Subcutaneous abdominal adipose tissue (tissue), 5 donors: Measurements from ENCODE around the gene CYB5RL.
"Not testable (repeated sequence)": the region's sequence is repeated elsewhere in the genome, so short reads cannot be mapped to it uniquely, and the experiment has no call there.

Source experiments
- H3K27ac ChIP-seq: one replicate; pipeline ENCODE4 v1.7.0; 2013; ENCODE audit warnings: low read depth, mild to moderate bottlenecking, inconsistent platforms, low read length, moderate library complexity
- H3K27me3 ChIP-seq, 5 donors: one replicate each; pipeline ENCODE4 v1.7.0; 2013; ENCODE audit warnings: low read length in 5 of 5, inconsistent platforms in 1 of 5; ENCODE audit not compliant: control insufficient read depth in 5 of 5, insufficient read depth in 4 of 5
- H3K36me3 ChIP-seq, 5 donors: one replicate each; pipeline ENCODE4 v1.7.0; 2013; ENCODE audit warnings: low read length in 5 of 5; ENCODE audit not compliant: control insufficient read depth in 5 of 5, insufficient read depth in 5 of 5
- H3K4me1 ChIP-seq, 5 donors: one replicate each; pipeline ENCODE4 v1.7.0; 2013; ENCODE audit warnings: low read length in 5 of 5, mild to moderate bottlenecking in 3 of 5, moderate library complexity in 1 of 5; ENCODE audit not compliant: control insufficient read depth in 5 of 5, insufficient read depth in 5 of 5
- H3K4me3 ChIP-seq, 5 donors: one replicate each; pipeline ENCODE4 v1.7.0; 2013; ENCODE audit warnings: low read length in 5 of 5, low read depth in 1 of 5
- H3K9ac ChIP-seq, 5 donors: one replicate each; pipeline ENCODE4 v1.7.0; 2013; ENCODE audit warnings: low read length in 5 of 5, mild to moderate bottlenecking in 4 of 5, moderate library complexity in 3 of 5
- H3K9me3 ChIP-seq, 5 donors: one replicate each; pipeline ENCODE4 v1.7.0; 2013; ENCODE audit warnings: low read length in 5 of 5; ENCODE audit not compliant: control insufficient read depth in 5 of 5
- donor health status: healthy.
- donor health status: healthy.
- donor health status: healthy.
- donor health status: healthy.
- donor health status: healthy.

Gene CYB5RL

GRCh38 chr1:54172614-54173599, 26.9 kb downstream of the CYB5RL start:
- Histone ChIP-seq H3K9ac (peak overlapping the region in 2 of 5 donors; percentile 41 to 45), H3K27me3 (no peaks in the 10 kb centered on the region), H3K27ac (peak overlapping the region; percentile 13), H3K4me1 (peaks cover 0 to 12% (median 11%) of the 10 kb centered on the region in 5 donors), H3K4me3 (no peak overlapping the region), H3K36me3 (peaks cover 0 to 28% (median 5%) of the 10 kb centered on the region in 5 donors), H3K9me3 (no peaks in the 10 kb centered on the region)

- H3K9me3 ChIP-seq, result no peaks in the 10 kb centered on the region
- H3K27ac ChIP-seq, result no peak overlapping the region
- no peaks in the 10 kb centered on the region for H3K27me3 ChIP-seq
- H3K4me3 ChIP-seq, result no peak overlapping the region
- H3K36me3 ChIP-seq, result peaks cover 0 to 16% (median 5%) of the 10 kb centered on the region in 5 donors
- no peak overlapping the region for H3K9ac ChIP-seq
- peaks cover 2 to 12% (median 11%) of the 10 kb centered on the region in 5 donors for H3K4me1 ChIP-seq
Measured at GRCh38 chr1:54171606-54172005, 28.2 kb downstream of the CYB5RL start.

- peaks cover 0 to 16% (median 5%) of the 10 kb centered on the region in 5 donors for H3K36me3 ChIP-seq
- H3K9me3 ChIP-seq, result no peaks in the 10 kb centered on the region
- no peak overlapping the region for H3K4me3 ChIP-seq
- no peaks in the 10 kb centered on the region for H3K27me3 ChIP-seq
- H3K4me1 ChIP-seq, result peaks cover 2 to 12% (median 11%) of the 10 kb centered on the region in 5 donors
- H3K9ac ChIP-seq, result no peak overlapping the region
- H3K27ac ChIP-seq, result no peak overlapping the region
Measured at GRCh38 chr1:54171016-54171415, 28.8 kb downstream of the CYB5RL start.

- H3K9me3 ChIP-seq, result no peaks in the 10 kb centered on the region
- peaks cover 0 to 6% (median 0%) of the 10 kb centered on the region in 5 donors for H3K36me3 ChIP-seq
- H3K4me1 ChIP-seq, result peaks cover 2 to 12% (median 11%) of the 10 kb centered on the region in 5 donors
- no peak overlapping the region for H3K4me3 ChIP-seq
- H3K27me3 ChIP-seq, result no peaks in the 10 kb centered on the region
- no peak overlapping the region for H3K9ac ChIP-seq
- no peak overlapping the region for H3K27ac ChIP-seq
Measured at GRCh38 chr1:54169068-54169467, 30.8 kb downstream of the CYB5RL start.

- Histone ChIP-seq H3K36me3 (peaks cover 0 to 4% (median 0%) of the 10 kb centered on the region in 5 donors), H3K27ac (no peak overlapping the region), H3K9ac (no peak overlapping the region), H3K4me3 (no peak overlapping the region), H3K4me1 (peaks cover 2 to 9% (median 7%) of the 10 kb centered on the region in 5 donors), H3K27me3 (no peaks in the 10 kb centered on the region), H3K9me3 (no peaks in the 10 kb centered on the region)
Measured at GRCh38 chr1:54168206-54168965, 31.4 kb downstream of the CYB5RL start.

- H3K9ac ChIP-seq, result no peak overlapping the region
- H3K27me3 ChIP-seq, result no peaks in the 10 kb centered on the region
- no peak overlapping the region for H3K4me3 ChIP-seq
- H3K9me3 ChIP-seq, result no peaks in the 10 kb centered on the region
- H3K36me3 ChIP-seq, result peaks cover 0 to 4% (median 0%) of the 10 kb centered on the region in 5 donors
- H3K27ac ChIP-seq, result no peak overlapping the region
- peaks cover 0 to 2% (median 0%) of the 10 kb centered on the region in 5 donors for H3K4me1 ChIP-seq
Measured at GRCh38 chr1:54167422-54168139, 32.2 kb downstream of the CYB5RL start.

GRCh38 chr1:54166357-54166756, 33.5 kb downstream of the CYB5RL start:
- not testable (repeated sequence) for H3K27me3 ChIP-seq, H3K9ac ChIP-seq, H3K4me1 ChIP-seq, H3K9me3 ChIP-seq, H3K27ac ChIP-seq, H3K36me3 ChIP-seq, H3K4me3 ChIP-seq

GRCh38 chr1:54165146-54165545, 34.7 kb downstream of the CYB5RL start:
- Histone ChIP-seq H3K9ac (no peak overlapping the region), H3K27ac (no peak overlapping the region), H3K36me3 (no peaks in the 10 kb centered on the region)

GRCh38 chr1:54163573-54163972, 36.3 kb downstream of the CYB5RL start:
- Histone ChIP-seq H3K4me3 (no peak overlapping the region), H3K27me3 (no peaks in the 10 kb centered on the region), H3K9me3 (no peaks in the 10 kb centered on the region), H3K4me1 (peaks cover 0 to 6% (median 2%) of the 10 kb centered on the region in 5 donors), H3K9ac (no peak overlapping the region), H3K27ac (no peak overlapping the region), H3K36me3 (no peaks in the 10 kb centered on the region)

More at GRCh38 chr1:54165146-54165545, 34.7 kb downstream of the CYB5RL start:
- Histone ChIP-seq H3K9me3 (no peaks in the 10 kb centered on the region), H3K27me3 (no peaks in the 10 kb centered on the region), H3K4me3 (no peak overlapping the region), H3K4me1 (peaks cover 0 to 4% (median 2%) of the 10 kb centered on the region in 5 donors)
